Loucy (cell line): Measurements from ENCODE around the gene CCDC28A.

Experiments used
- H2AFZ ChIP-seq: fragments of 200-600 bp; sonication (generic); 2 replicates; pipeline ENCODE4 v1.6.0; 2016; ENCODE audit warnings: antibody characterized with exemption, mild to moderate bottlenecking, low read length, moderate library complexity
- H3F3A ChIP-seq: fragments of 200-600 bp; 2 replicates; pipeline ENCODE4 v1.6.0; 2016; ENCODE audit warnings: antibody characterized with exemption, low read depth, mild to moderate bottlenecking
- H3K27me3 ChIP-seq: fragments of 200-600 bp; sonication (generic); 2 replicates; pipeline ENCODE4 v1.6.1; 2014; ENCODE audit warnings: low read length, mild to moderate bottlenecking; ENCODE audit not compliant: insufficient read depth, poor library complexity, severe bottlenecking
- H3K36me3 ChIP-seq: fragments of 200-600 bp; sonication (generic); 2 replicates; pipeline ENCODE4 v1.6.1; 2016; ENCODE audit warnings: low read length; ENCODE audit not compliant: insufficient read depth
- H3K4me1 ChIP-seq: fragments of 200-600 bp; sonication (generic); 2 replicates; pipeline ENCODE4 v1.5.1; 2014; ENCODE audit warnings: low read length, mild to moderate bottlenecking; ENCODE audit not compliant: insufficient read depth, poor library complexity, severe bottlenecking
- H3K4me2 ChIP-seq: fragments of 200-600 bp; sonication (generic); 2 replicates; pipeline ENCODE4 v1.6.0; 2014; ENCODE audit warnings: antibody characterized with exemption, low read length, low read depth, mild to moderate bottlenecking; ENCODE audit not compliant: poor library complexity, severe bottlenecking
- H3K4me3 ChIP-seq: fragments of 200-600 bp; sonication (generic); 2 replicates; pipeline ENCODE4 v1.5.1; 2014; ENCODE audit warnings: low read length, mild to moderate bottlenecking, mixed read lengths; ENCODE audit not compliant: poor library complexity, severe bottlenecking
- H3K79me2 ChIP-seq: fragments of 200-600 bp; sonication (generic); 2 replicates; pipeline ENCODE4 v1.6.1; 2014; ENCODE audit warnings: low read length; ENCODE audit not compliant: insufficient read depth
- H3K9ac ChIP-seq: fragments of 200-600 bp; sonication (generic); 2 replicates; pipeline ENCODE4 v1.6.0; 2014; ENCODE audit warnings: mild to moderate bottlenecking, low read depth, low read length, moderate library complexity; ENCODE audit not compliant: poor library complexity, severe bottlenecking
- H3K9me2 ChIP-seq: fragments of 200-600 bp; sonication (generic); replicated peaks from 2 replicates; pipeline ENCODE4 v1.6.1; 2016; ENCODE audit warnings: low read depth, low read length, mixed read lengths
- H3K9me3 ChIP-seq: fragments of 200-600 bp; sonication (generic); 2 replicates; pipeline ENCODE4 v1.6.1; 2014; ENCODE audit warnings: mild to moderate bottlenecking, antibody characterized with exemption, low read length, low read depth; ENCODE audit not compliant: insufficient read depth
- H4K20me1 ChIP-seq: fragments of 200-600 bp; sonication (generic); 2 replicates; pipeline ENCODE4 v1.6.0; 2014; ENCODE audit warnings: antibody characterized with exemption, low read length, mild to moderate bottlenecking; ENCODE audit not compliant: insufficient read depth, poor library complexity, severe bottlenecking
- CTCF ChIP-seq: fragments of 200-600 bp; sonication (generic); conservative IDR thresholded peaks from 2 replicates; pipeline ENCODE4 v1.5.1; 2014; ENCODE audit warnings: mild to moderate bottlenecking, antibody characterized with exemption, low read length
- EZH2phosphoT487 ChIP-seq: fragments of 200-600 bp; IDR thresholded peaks from 2 replicates; pipeline ENCODE4 v1.6.1; 2018; ENCODE audit warnings: antibody characterized with exemption, mild to moderate bottlenecking, moderate library complexity, borderline replicate concordance

The CCDC28A gene

GRCh38 chr6:138778331-138778730 is 4.8 kb downstream of the CCDC28A start:
- Histone ChIP-seq H3K9ac (no peak overlapping the region), H3K4me1 (peaks cover 10% of the 10 kb centered on the region), H3F3A (no peaks in the 10 kb centered on the region), H3K9me2 (no peaks in the 10 kb centered on the region), H4K20me1 (no peaks in the 10 kb centered on the region), H3K4me3 (no peak overlapping the region), H3K4me2 (no peak overlapping the region), H2AFZ (no peak overlapping the region), H3K27me3 (no peaks in the 10 kb centered on the region), H3K79me2 (peaks cover 14% of the 10 kb centered on the region), H3K9me3 (no peaks in the 10 kb centered on the region), H3K36me3 (no peaks in the 10 kb centered on the region; the same call in 1 of the 2 replicates)
- no peak for TF ChIP-seq CTCF
- TF ChIP-seq EZH2phosphoT487: no peak

- Histone ChIP-seq H3K79me2 (no peaks in the 10 kb centered on the region), H2AFZ (no peak overlapping the region), H3K9ac (no peak overlapping the region), H3K36me3 (no peaks in the 10 kb centered on the region; the same call in 1 of the 2 replicates), H3K4me3 (no peak overlapping the region), H3K4me1 (peaks cover 15% of the 10 kb centered on the region), H3K27me3 (no peaks in the 10 kb centered on the region), H3K9me2 (no peaks in the 10 kb centered on the region), H3K9me3 (no peaks in the 10 kb centered on the region), H3K4me2 (no peak overlapping the region), H4K20me1 (no peaks in the 10 kb centered on the region), H3F3A (no peaks in the 10 kb centered on the region)
- TF ChIP-seq CTCF (no peak), EZH2phosphoT487 (no peak)
Observed at GRCh38 chr6:138782243-138782642, 8.7 kb downstream of the CCDC28A start.

GRCh38 chr6:138785079-138785478 is 11.5 kb downstream of the CCDC28A start:
- Histone ChIP-seq H3K27me3 (no peaks in the 10 kb centered on the region), H3F3A (no peaks in the 10 kb centered on the region), H4K20me1 (no peaks in the 10 kb centered on the region), H3K4me3 (no peak overlapping the region), H3K9me3 (no peaks in the 10 kb centered on the region), H3K4me2 (no peak overlapping the region), H3K9ac (no peak overlapping the region), H3K79me2 (no peaks in the 10 kb centered on the region), H3K9me2 (no peaks in the 10 kb centered on the region), H2AFZ (no peak overlapping the region), H3K36me3 (no peaks in the 10 kb centered on the region; the same call in 1 of the 2 replicates), H3K4me1 (peaks cover 20% of the 10 kb centered on the region)
- TF ChIP-seq CTCF: no peak
- no peak for TF ChIP-seq EZH2phosphoT487
